ENCODE results near the gene UPK1A. TPM values are rescaled to one million over a fixed set of nuclear protein-coding genes. Genes with fewer than 3 reads are reported as not detected.

The UPK1A gene
- total and polyA plus RNA-seq, 10 of the 15 experiments (the other 5 are each of a cell fraction or from before 2014, with no cell fraction given) = 0.15 to 1.9 (median 0.26) TPM; not detected in 7

GRCh38 chr19:35712567-35713505 lies 46.5 kb downstream of the UPK1A start (continued):
- TF ChIP-seq ETV6 (conservative IDR thresholded peaks at IDR 0.05 in 1 of 2, IDR thresholded peaks at IDR 0.05 in 1 of 2; ENCODE audit: borderline replicate concordance in 1 of 2, low read depth in 1 of 2) = peak in 1 of 2 experiments; percentile 84; a peak in 2 of 4 replicates
- TF ChIP-seq NFIC (IDR thresholded peaks at IDR 0.05; ENCODE audit: low read depth, low read length) = peak; percentile 82; the same call in 1 of the 2 replicates
- TF ChIP-seq RELA (IDR thresholded peaks at IDR 0.05; ENCODE audit: borderline replicate concordance, partially characterized antibody) = peak; percentile 9
- TF ChIP-seq SIX5 (IDR thresholded peaks at IDR 0.05; ENCODE audit: low read depth, low read length, severe bottlenecking) = no peak
- no peak for TF ChIP-seq CHD2 (IDR thresholded peaks at IDR 0.05; ENCODE audit: borderline replicate concordance, low read depth, low read length)
- TF ChIP-seq E2F4 (IDR thresholded peaks at IDR 0.05; ENCODE audit: low read depth, low read length) = no peak
- TF ChIP-seq SUPT20H (IDR thresholded peaks at IDR 0.05; ENCODE audit: borderline replicate concordance, control insufficient read depth, low read depth, low read length) = no peak
- TF ChIP-seq ZBTB11 (CRISPR knock-in tag; IDR thresholded peaks at IDR 0.05) = no peak
- peak; percentile 97 for TF ChIP-seq CREM (IDR thresholded peaks at IDR 0.05; ENCODE audit: low read depth)
- peak; percentile 57; the same call in 1 of the 2 replicates for TF ChIP-seq PML (IDR thresholded peaks at IDR 0.05; ENCODE audit: low read length)
- TF ChIP-seq SIN3A (IDR thresholded peaks at IDR 0.05; ENCODE audit: low read depth, low read length) = peak; percentile 62
- peak; percentile 84 for TF ChIP-seq DPF2 (IDR thresholded peaks at IDR 0.05)
- TF ChIP-seq BACH1 (IDR thresholded peaks at IDR 0.05; ENCODE audit: borderline replicate concordance) = no peak; the same call in 1 of the 2 replicates
- TF ChIP-seq NBN (IDR thresholded peaks at IDR 0.05) = peak; percentile 88
- TF ChIP-seq ZNF592 (IDR thresholded peaks at IDR 0.05) = no peak
- TF ChIP-seq SMAD5 (IDR thresholded peaks at IDR 0.05; ENCODE audit: low read depth) = no peak
- TF ChIP-seq STAT1 (conservative IDR thresholded peaks at IDR 0.05) = no peak
- TF ChIP-seq IKZF1 (conservative IDR thresholded peaks at IDR 0.05) = peak; percentile 87
- TF ChIP-seq HDAC6 (IDR thresholded peaks at IDR 0.05; ENCODE audit: unreplicated experiment) = no peak
- no peak; the same call in 1 of the 2 replicates for TF ChIP-seq CBFB (IDR thresholded peaks at IDR 0.05; ENCODE audit: low read depth)
- peak; percentile 92 for TF ChIP-seq POLR2AphosphoS5 (IDR thresholded peaks at IDR 0.05; ENCODE audit: low read length)
- peak; percentile 40 for TF ChIP-seq KLF5 (IDR thresholded peaks at IDR 0.05; ENCODE audit: partially characterized antibody)
